ENCODE results near the gene PLIN3.

DNA sequence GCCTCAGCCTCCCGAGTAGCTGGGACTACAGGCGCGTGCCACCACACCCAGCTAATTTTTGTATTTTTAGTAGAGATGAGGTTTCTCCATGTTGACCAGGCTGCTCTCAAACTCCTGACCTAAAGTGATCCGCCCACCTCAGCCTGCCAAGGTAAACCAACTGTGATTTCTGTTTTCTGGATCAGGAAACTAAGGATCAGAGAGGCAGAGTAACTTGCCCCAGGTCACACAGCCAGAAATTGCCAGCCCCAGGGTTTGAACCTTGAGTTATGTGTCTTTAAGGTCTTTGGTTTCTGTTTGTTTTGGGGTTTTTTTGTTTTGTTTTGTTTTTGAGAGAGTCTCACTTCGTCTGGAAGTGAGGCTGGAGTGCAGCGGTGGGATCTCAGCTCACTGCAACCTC lies 4.2 kb upstream of the PLIN3 start:
- TF ChIP-seq, protein P1, sequence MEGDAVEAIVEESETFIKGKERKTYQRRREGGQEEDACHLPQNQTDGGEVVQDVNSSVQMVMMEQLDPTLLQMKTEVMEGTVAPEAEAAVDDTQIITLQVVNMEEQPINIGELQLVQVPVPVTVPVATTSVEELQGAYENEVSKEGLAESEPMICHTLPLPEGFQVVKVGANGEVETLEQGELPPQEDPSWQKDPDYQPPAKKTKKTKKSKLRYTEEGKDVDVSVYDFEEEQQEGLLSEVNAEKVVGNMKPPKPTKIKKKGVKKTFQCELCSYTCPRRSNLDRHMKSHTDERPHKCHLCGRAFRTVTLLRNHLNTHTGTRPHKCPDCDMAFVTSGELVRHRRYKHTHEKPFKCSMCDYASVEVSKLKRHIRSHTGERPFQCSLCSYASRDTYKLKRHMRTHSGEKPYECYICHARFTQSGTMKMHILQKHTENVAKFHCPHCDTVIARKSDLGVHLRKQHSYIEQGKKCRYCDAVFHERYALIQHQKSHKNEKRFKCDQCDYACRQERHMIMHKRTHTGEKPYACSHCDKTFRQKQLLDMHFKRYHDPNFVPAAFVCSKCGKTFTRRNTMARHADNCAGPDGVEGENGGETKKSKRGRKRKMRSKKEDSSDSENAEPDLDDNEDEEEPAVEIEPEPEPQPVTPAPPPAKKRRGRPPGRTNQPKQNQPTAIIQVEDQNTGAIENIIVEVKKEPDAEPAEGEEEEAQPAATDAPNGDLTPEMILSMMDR (conservative IDR thresholded peaks at IDR 0.05) = no peak
- TF ChIP-seq ZFX (IDR thresholded peaks at IDR 0.05) = no peak

Measured in C4-2B (cell line).